A673 (cell line): ENCODE results near the gene FBLN1. TPM values are rescaled to one million over a fixed set of nuclear protein-coding genes. Genes with fewer than 3 reads are reported as not detected.

Experiments used
- BruUV-seq: library from RNA; stranded (reverse); fragments of 400-500 nt; replicated peaks from 2 replicates; lab custom pipeline; 2021; lab: Mats Ljungman, UMichigan
- CTCF ChIA-PET: fragments of 300-600 bp; sonication (Branson Sonifier 250); formaldehyde crosslinking; loops from one replicate; lab custom pipeline; 2022; ENCODE audit warnings: antibody characterized with exemption; lab: Charles Lee
- POLR2A ChIA-PET: fragments of 300-600 bp; sonication (Branson Sonifier 250); formaldehyde crosslinking; loops from one replicate; lab custom pipeline; 2022; ENCODE audit warnings: antibody characterized with exemption; ENCODE audit not compliant: low non-redundant PET; lab: Charles Lee
- DNase-seq: peaks from one replicate; pipeline ENCODE4 v3.0.0-alpha.2; 2015; ENCODE audit warnings: low spot score
- H3K27ac ChIP-seq: fragments of 200-600 bp; sonication (generic); 2 replicates; pipeline ENCODE4 v1.5.1; 2016; ENCODE audit warnings: mixed run types, low read depth, mild to moderate bottlenecking, mixed read lengths, antibody characterized with exemption, low read length; ENCODE audit not compliant: poor library complexity, severe bottlenecking
- H3K27me3 ChIP-seq: fragments of 200-600 bp; sonication (generic); replicated peaks from 2 replicates; pipeline ENCODE4 v1.6.1; 2017; ENCODE audit warnings: mixed run types, low read depth, mild to moderate bottlenecking, mixed read lengths, antibody characterized with exemption, low read length; ENCODE audit not compliant: insufficient read depth, poor library complexity
- H3K36me3 ChIP-seq: fragments of 200-600 bp; sonication (generic); 2 replicates; pipeline ENCODE4 v1.6.1; 2016; ENCODE audit warnings: mixed run types, mild to moderate bottlenecking, mixed read lengths, antibody characterized with exemption, low read length; ENCODE audit not compliant: insufficient read depth, poor library complexity, severe bottlenecking
- H3K4me1 ChIP-seq: fragments of 200-600 bp; sonication (generic); 2 replicates; pipeline ENCODE4 v1.6.1; 2017; ENCODE audit warnings: mixed run types, mild to moderate bottlenecking, mixed read lengths, antibody characterized with exemption, low read length; ENCODE audit not compliant: insufficient read depth, poor library complexity, severe bottlenecking
- H3K4me3 ChIP-seq: fragments of 200-600 bp; sonication (generic); 2 replicates; pipeline ENCODE4 v1.5.1; 2016; ENCODE audit warnings: low read depth, mixed run types, mild to moderate bottlenecking, mixed read lengths, low read length; ENCODE audit not compliant: poor library complexity, severe bottlenecking
- H3K9me3 ChIP-seq: fragments of 200-600 bp; sonication (generic); 2 replicates; pipeline ENCODE4 v1.6.1; 2016; ENCODE audit warnings: mixed run types, low read depth, mild to moderate bottlenecking, mixed read lengths, antibody characterized with exemption, low read length; ENCODE audit not compliant: poor library complexity, severe bottlenecking
- EZH2 ChIP-seq: fragments of 200-600 bp; sonication (generic); IDR thresholded peaks from 2 replicates; pipeline ENCODE4 v1.6.1; 2017; ENCODE audit warnings: borderline replicate concordance, low read depth, mild to moderate bottlenecking, mixed read lengths, antibody characterized with exemption, low read length; ENCODE audit not compliant: poor library complexity, severe bottlenecking
- intact Hi-C: fragments of 100-400 bp; cut with micrococcal nuclease; formaldehyde crosslinking; loops from one replicate; pipeline ENCODE4 v1.10.0; 2022; ENCODE audit not compliant: unreplicated experiment
- total RNA-seq: library from RNA; stranded (reverse); gene quantifications from 2 replicates; pipeline ENCODE4 v1.2.3, GENCODE V29; 2021
- TF ChIP-seq, protein P1 (sequence below): fragments of 300-800, 200-600 bp; sonication (generic); conservative IDR thresholded peaks from 2 replicates; pipeline ENCODE4 v1.5.1; 2017; ENCODE audit warnings: low read depth, mild to moderate bottlenecking, antibody characterized with exemption, low read length, moderate library complexity, mixed read lengths

Gene FBLN1
- total RNA-seq, 1 experiment from 2014 or later = 96.4 TPM

DNA sequence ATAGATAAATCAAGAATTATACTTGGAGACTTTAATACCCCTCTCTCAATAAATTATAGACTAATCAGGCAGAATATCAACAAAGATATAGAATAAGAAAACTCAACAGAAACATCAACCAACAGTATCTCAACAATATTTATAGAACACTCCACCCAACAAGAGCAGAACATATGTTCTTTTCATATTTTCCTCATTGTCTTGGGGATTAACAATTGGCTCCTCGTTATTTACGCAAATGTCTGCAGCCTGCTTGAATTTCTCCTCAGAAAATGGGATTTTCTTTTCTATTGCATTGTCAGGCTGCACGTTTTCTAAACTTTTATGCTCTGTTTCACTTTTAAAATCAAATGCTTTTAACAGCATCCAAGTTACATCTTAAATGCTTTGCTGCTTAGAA is 37.0 kb upstream of the FBLN1 start:
- Histone ChIP-seq H3K27ac (no peak overlapping the region), H3K4me1 (peaks cover 14% of the 10 kb centered on the region), H3K4me3 (no peak overlapping the region), H3K27me3 (no peaks in the 10 kb centered on the region), H3K9me3 (no peaks in the 10 kb centered on the region), H3K36me3 (no peaks in the 10 kb centered on the region)
- DNase-seq = no peak
- intact Hi-C loops = no loop called here
- ChIA-PET POLR2A (no interaction called here), CTCF (no interaction called here)
- TF ChIP-seq, protein P1, sequence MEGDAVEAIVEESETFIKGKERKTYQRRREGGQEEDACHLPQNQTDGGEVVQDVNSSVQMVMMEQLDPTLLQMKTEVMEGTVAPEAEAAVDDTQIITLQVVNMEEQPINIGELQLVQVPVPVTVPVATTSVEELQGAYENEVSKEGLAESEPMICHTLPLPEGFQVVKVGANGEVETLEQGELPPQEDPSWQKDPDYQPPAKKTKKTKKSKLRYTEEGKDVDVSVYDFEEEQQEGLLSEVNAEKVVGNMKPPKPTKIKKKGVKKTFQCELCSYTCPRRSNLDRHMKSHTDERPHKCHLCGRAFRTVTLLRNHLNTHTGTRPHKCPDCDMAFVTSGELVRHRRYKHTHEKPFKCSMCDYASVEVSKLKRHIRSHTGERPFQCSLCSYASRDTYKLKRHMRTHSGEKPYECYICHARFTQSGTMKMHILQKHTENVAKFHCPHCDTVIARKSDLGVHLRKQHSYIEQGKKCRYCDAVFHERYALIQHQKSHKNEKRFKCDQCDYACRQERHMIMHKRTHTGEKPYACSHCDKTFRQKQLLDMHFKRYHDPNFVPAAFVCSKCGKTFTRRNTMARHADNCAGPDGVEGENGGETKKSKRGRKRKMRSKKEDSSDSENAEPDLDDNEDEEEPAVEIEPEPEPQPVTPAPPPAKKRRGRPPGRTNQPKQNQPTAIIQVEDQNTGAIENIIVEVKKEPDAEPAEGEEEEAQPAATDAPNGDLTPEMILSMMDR = no peak
- no peak for TF ChIP-seq EZH2
- BruUV-seq = no TSS peak

DNA sequence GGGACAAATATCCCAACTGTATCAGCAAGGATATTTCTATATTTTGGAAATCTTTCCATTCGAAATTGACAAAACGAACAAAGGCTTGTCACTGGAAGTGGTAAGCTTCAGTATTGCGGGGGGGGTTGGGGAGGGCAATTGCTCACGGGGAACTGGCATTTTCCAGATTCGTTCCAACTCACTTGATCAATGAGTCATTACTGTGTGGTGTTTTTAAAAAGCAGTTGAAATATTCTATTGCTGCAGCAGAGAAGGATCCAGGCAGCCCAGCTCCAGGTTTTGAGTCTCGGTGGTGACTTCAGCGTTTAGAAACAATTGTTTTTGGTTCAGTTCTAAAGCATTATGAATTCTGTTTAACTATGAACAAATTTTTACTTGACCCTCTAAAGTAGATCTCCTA is 33.8 kb upstream of the FBLN1 start:
- CTCF ChIA-PET = no interaction called here
- intact Hi-C loops = no loop called here
- Histone ChIP-seq H3K9me3 (no peaks in the 10 kb centered on the region), H3K27ac (no peak overlapping the region), H3K4me1 (peaks cover 14% of the 10 kb centered on the region), H3K4me3 (no peak overlapping the region), H3K27me3 (no peaks in the 10 kb centered on the region), H3K36me3 (no peaks in the 10 kb centered on the region)
- DNase-seq = no peak
- TF ChIP-seq, protein P1 = no peak
- no peak for TF ChIP-seq EZH2
- no TSS peak for BruUV-seq
- POLR2A ChIA-PET = no interaction called here

DNA sequence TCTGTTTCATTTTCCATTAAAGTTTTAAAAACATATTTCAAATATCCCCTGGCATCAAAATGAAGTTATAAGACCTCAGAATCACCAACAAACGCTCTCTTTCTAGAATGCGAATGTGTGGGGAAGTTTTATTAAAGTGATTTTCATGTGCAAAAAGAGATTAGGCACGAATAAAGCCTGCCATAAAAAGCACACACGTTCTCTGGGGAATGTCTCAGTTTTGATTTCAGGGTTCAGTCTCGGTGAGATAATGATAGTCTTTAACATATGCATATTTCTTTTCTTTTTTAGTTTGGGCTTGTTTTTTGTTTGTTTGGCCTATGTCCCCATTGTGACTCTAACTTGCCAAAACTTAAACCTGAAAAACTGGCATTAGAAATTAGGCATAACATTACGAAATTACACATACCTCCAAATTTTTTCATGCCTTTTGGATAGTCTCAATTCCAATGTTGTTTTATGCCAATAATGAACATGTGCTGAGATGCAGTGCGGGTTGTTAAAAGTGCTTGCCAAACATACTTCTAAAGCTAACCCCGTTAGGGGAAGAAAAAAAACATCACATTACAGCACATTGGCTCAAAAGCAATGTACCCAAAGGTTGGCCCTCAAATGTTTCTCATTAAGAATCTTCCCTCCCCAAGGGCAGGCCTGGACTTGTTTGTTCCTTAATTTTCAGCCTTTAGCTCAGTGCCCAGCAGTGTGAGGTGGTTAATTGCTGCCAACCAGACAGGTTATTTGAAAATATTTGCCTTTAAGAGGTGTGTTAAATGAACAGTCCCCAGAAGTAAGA is 33.2 kb upstream of the FBLN1 start:
- H3K9me3 ChIP-seq = no peaks in the 10 kb centered on the region
- DNase-seq = no peak
- intact Hi-C loops = no loop called here
- ChIA-PET CTCF (no interaction called here), POLR2A (no interaction called here)
- H3K36me3 ChIP-seq = no peaks in the 10 kb centered on the region
- BruUV-seq = no TSS peak
- TF ChIP-seq, protein P1 = no peak
- TF ChIP-seq EZH2 = no peak
- no peaks in the 10 kb centered on the region for H3K27me3 ChIP-seq
- H3K27ac ChIP-seq = no peak overlapping the region
- H3K4me3 ChIP-seq = no peak overlapping the region
- H3K4me1 ChIP-seq = peaks cover 14% of the 10 kb centered on the region
